Activated B cell treated with CpG ODN at 0.5 μM for 24 hours (primary cell): Measurements from ENCODE around the gene REELD1. TPM values are rescaled to one million over a fixed set of nuclear protein-coding genes. Genes with fewer than 3 reads are reported as not detected.

Experiments
- ATAC-seq: fragments of 200-7000 bp; cut with Tn5 transposase; one replicate; pipeline ENCODE4 v1.10.0; 2021; ENCODE audit warnings: low read depth, mild to moderate bottlenecking, moderate library complexity
- CTCF ChIA-PET: fragments of 350-600 bp; sonication (Branson Sonifier 250); formaldehyde crosslinking; loops from one replicate; lab custom pipeline; 2021; ENCODE audit warnings: antibody characterized with exemption; lab: Charles Lee
- POLR2A ChIA-PET: fragments of 350-600 bp; sonication (Branson Sonifier 250); formaldehyde crosslinking; loops from one replicate; lab custom pipeline; 2021; ENCODE audit warnings: antibody characterized with exemption; lab: Charles Lee
- DNase-seq: peaks from one replicate; pipeline ENCODE4 v3.0.0; 2022
- H3K27ac Mint-ChIP-seq: one replicate; pipeline ENCODE4 v1.8.0; 2020; ENCODE audit warnings: mixed read lengths
- H3K27me3 Mint-ChIP-seq: one replicate; pipeline ENCODE4 v1.8.0; 2021; ENCODE audit warnings: mixed read lengths
- H3K36me3 Mint-ChIP-seq: one replicate; pipeline ENCODE4 v1.8.0; 2021; ENCODE audit warnings: low read depth, mixed read lengths
- H3K4me1 Mint-ChIP-seq: one replicate; pipeline ENCODE4 v1.8.0; 2021; ENCODE audit warnings: mixed read lengths
- H3K4me3 Mint-ChIP-seq: one replicate; pipeline ENCODE4 v1.8.0; 2020; ENCODE audit warnings: mild to moderate bottlenecking, mixed read lengths
- H3K9me3 Mint-ChIP-seq: one replicate; pipeline ENCODE4 v1.8.0; 2020; ENCODE audit warnings: mixed read lengths
- CTCF ChIP-seq: fragments of 200-600 bp; IDR thresholded peaks from one replicate; pipeline ENCODE4 v1.8.0; 2022; ENCODE audit warnings: antibody characterized with exemption, mild to moderate bottlenecking
- intact Hi-C: fragments of 100-400 bp; cut with micrococcal nuclease; formaldehyde crosslinking; loops from one replicate; pipeline ENCODE4 v1.15.1; 2024
- total RNA-seq: library from RNA; stranded (reverse); gene quantifications from 2 replicates; pipeline ENCODE4 v1.2.3, GENCODE V29; 2022

REELD1 gene
- total RNA-seq: 2.1 and 2.6 TPM in 2 replicates

DNA sequence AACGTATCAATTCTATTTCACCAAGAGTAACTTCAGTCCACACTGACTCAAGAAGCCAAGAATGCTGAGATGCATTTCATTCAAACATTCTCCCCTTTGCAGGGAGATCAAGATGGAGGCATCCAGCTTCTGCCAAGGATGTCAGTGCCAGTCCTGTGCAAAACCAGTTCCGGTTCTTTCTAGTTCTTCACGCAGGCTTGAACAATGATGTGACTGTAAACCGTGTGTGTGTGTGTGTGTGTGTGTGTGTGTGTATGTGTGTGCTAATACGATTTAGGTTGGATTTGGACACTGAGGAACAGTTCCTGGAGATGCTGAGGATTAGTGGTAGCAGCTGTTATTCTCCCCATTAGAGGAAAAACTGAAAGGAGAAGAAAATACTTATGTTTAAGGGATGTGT, at the start of gene REELD1:
Gene REELD1 (plus strand): TSS at position 301 of the 400 bp plus-strand sequence. CDS start 2,415 bp downstream, outside the sequence.
- H3K4me3 Mint-ChIP-seq: no peak within 1 kb of the TSS
- no peaks in the 10 kb centered on the region for H3K4me1 Mint-ChIP-seq
- no peak for TF ChIP-seq CTCF
- no peak within 1 kb of the TSS for H3K27ac Mint-ChIP-seq
- H3K36me3 Mint-ChIP-seq: no peaks in the 10 kb centered on the region
- no peak for ATAC-seq
- no peak for DNase-seq
- ChIA-PET CTCF (no interaction called here), POLR2A (no interaction called here)
- no peaks in the 10 kb centered on the region for H3K27me3 Mint-ChIP-seq
- intact Hi-C loops: no loop called here
- H3K9me3 Mint-ChIP-seq: no peaks in the 10 kb centered on the region

DNA sequence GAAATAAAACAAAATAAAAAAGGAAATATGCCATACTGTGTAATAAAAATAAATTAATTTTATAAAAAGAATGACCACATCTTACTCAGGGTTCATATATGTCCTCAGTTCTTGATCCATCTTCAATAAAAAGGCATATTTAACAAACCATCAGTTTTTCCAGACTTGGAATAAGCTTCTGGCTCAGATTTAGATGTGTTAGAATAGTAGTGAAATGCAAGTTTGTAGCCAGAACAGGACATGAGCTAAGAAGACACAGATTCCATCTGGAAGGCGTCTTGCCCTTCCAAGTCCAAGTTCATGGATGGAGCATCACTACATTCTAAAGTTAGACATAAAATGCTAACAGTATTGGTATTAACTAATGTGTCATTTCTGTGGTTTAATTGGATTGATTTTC, 49.1 kb upstream of the REELD1 start:
- H3K27ac Mint-ChIP-seq: no peak overlapping the region
- H3K36me3 Mint-ChIP-seq: no peaks in the 10 kb centered on the region
- intact Hi-C loops: no loop called here
- peaks cover 6% of the 10 kb centered on the region for H3K9me3 Mint-ChIP-seq
- H3K4me1 Mint-ChIP-seq: no peaks in the 10 kb centered on the region
- POLR2A ChIA-PET: no interaction called here
- H3K4me3 Mint-ChIP-seq: no peak overlapping the region
- TF ChIP-seq CTCF: no peak
- H3K27me3 Mint-ChIP-seq: no peaks in the 10 kb centered on the region
- DNase-seq: no peak
- ATAC-seq: no peak
- CTCF ChIA-PET: no interaction called here

DNA sequence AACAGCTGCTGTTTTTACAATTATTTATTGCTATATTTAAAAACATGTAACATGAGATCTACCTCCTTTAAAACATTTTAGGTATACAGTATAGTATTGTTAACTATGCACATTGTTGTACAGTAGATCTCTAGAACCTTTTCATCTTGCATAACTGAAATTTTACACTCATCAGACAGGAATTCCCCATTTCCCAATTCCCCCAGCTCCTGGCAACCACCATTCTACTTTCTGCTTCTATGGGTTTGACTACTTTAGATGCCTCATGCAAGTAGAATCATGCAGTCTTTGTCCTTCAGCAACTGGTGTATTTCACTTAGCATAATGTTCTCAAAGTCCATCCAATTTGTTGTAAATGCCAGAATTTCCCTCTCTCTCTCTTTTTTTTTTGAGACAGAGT, 48.5 kb upstream of the REELD1 start:
- ChIA-PET CTCF (interaction anchor here (0.7 kb wide), 1 partner anchor 9 kb away, joined by 3 read pairs; no protein-coding TSS in a partner anchor), POLR2A (no interaction called here)
- Mint-ChIP-seq H3K4me3 (no peak overlapping the region), H3K36me3 (no peaks in the 10 kb centered on the region), H3K27me3 (no peaks in the 10 kb centered on the region), H3K9me3 (peaks cover 5% of the 10 kb centered on the region), H3K4me1 (no peaks in the 10 kb centered on the region), H3K27ac (no peak overlapping the region)
- no peak for DNase-seq
- ATAC-seq: no peak
- TF ChIP-seq CTCF: no peak
- intact Hi-C loops: no loop called here

DNA sequence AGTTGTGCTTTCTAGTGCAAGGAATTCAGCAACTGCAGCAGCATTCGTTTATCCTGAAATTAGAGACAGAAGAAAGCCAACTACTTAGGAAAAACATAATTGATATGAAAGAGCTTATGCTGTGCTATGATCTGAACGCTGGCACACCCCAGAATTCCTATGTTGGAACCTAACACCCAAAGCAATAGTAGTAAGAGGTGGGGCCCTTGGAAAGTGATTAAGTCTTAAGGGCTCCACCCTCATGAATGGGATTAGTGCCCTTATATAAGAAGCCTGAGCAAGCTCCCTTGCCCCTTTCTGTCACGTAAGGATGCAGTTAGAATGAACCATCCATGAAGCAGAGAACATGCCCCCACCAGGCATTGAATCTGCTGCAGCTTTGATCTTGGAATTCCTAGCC, 44.2 kb upstream of the REELD1 start:
- POLR2A ChIA-PET: no interaction called here
- intact Hi-C loops: loop anchor here (10.0 kb wide), 2 partner anchors 325 to 1445 kb away; partner anchors contain the start of gene TMEM184C
- TF ChIP-seq CTCF: no peak

GRCh38 chr4:146175541-146176453, 38.5 kb upstream of the REELD1 start, which contains the start of gene LSM6:
TSS of gene LSM6 (plus strand) at chr4:146175718. CDS start at chr4:146182922, 7,204 bp downstream.
- Mint-ChIP-seq H3K4me3 (peak within 1 kb of the TSS; percentile 87), H3K36me3 (peaks cover 13% of the 10 kb centered on the region), H3K4me1 (peaks cover 44% of the 10 kb centered on the region), H3K9me3 (no peaks in the 10 kb centered on the region), H3K27ac (peak within 1 kb of the TSS; percentile 90), H3K27me3 (no peaks in the 10 kb centered on the region)
- no peak for TF ChIP-seq CTCF
- intact Hi-C loops: loop anchor here (1.0 to 10.0 kb wide), 10 partner anchors 63 to 1439 kb away; partner anchors contain the start of genes MMAA, SLC10A7, TMEM184C and ZNF827
- DNase-seq (peak; percentile 75), ATAC-seq (peak; percentile 93)
- POLR2A ChIA-PET: interaction anchor here (1.5 kb wide), 1 partner anchor 115 kb away, joined by 8 read pairs; no protein-coding TSS in a partner anchor
- CTCF ChIA-PET: no interaction called here

More for the DNA sequence above, 44.2 kb upstream of the REELD1 start:
- Mint-ChIP-seq H3K4me1 (peaks cover under 1% of the 10 kb centered on the region), H3K4me3 (no peak overlapping the region), H3K27me3 (no peaks in the 10 kb centered on the region), H3K27ac (no peak overlapping the region), H3K36me3 (no peaks in the 10 kb centered on the region), H3K9me3 (no peaks in the 10 kb centered on the region)
- ATAC-seq (no peak), DNase-seq (no peak)
- CTCF ChIA-PET: no interaction called here
